ENCODE data around the gene GPR62. TPM values are rescaled to one million over a fixed set of nuclear protein-coding genes. Genes with fewer than 3 reads are reported as not detected.

The GPR62 gene
- total RNA-seq, 1 donor from 2014 or later, result not detected

GRCh38 chr3:51955893-51956770 is 951 bp downstream of the GPR62 start:
- peak; percentile 85 for ATAC-seq

GRCh38 chr3:51957520-51958205 is 2.5 kb downstream of the GPR62 start:
- ATAC-seq, result no peak

GRCh38 chr3:51958603-51959521 is 3.7 kb downstream of the GPR62 start:
- ATAC-seq, result no peak

GRCh38 chr3:51959651-51960050 is 4.5 kb downstream of the GPR62 start:
- no peak for ATAC-seq

GRCh38 chr3:51960386-51960785 is 5.2 kb downstream of the GPR62 start:
- no peak for ATAC-seq

GRCh38 chr3:51961011-51961410 is 5.8 kb downstream of the GPR62 start:
- ATAC-seq, result no peak

GRCh38 chr3:51961602-51962569 is 6.7 kb downstream of the GPR62 start:
- ATAC-seq, result no peak

- ATAC-seq, result no peak
Measured at GRCh38 chr3:51962854-51963530, 7.8 kb downstream of the GPR62 start.

- ATAC-seq, result no peak
Measured at GRCh38 chr3:51963951-51964451, 8.8 kb downstream of the GPR62 start.

GRCh38 chr3:51964521-51964920 is 9.3 kb downstream of the GPR62 start:
- no peak for ATAC-seq

GRCh38 chr3:51966016-51966415 is 10.8 kb downstream of the GPR62 start:
- no peak for ATAC-seq

GRCh38 chr3:51966486-51966885 is 11.3 kb downstream of the GPR62 start:
- no peak for ATAC-seq

GRCh38 chr3:51966922-51967383 is 11.8 kb downstream of the GPR62 start:
- ATAC-seq, result peak; percentile 45

- peak; percentile 41 for ATAC-seq
Measured at GRCh38 chr3:51967384-51968169, 12.4 kb downstream of the GPR62 start, which contains the start of gene PCBP4. Gene PCBP4, minus strand, starts transcription at chr3:51967454. Its CDS starts 6,214 bp downstream, at chr3:51961240.

GRCh38 chr3:51968170-51968775 is 13.1 kb downstream of the GPR62 start:
- ATAC-seq, result no peak

- no peak for ATAC-seq
Measured at GRCh38 chr3:51968883-51969678, 13.9 kb downstream of the GPR62 start.

- no peak for ATAC-seq
Measured at GRCh38 chr3:51969841-51970240, 14.7 kb downstream of the GPR62 start.

- ATAC-seq, result no peak
Measured at GRCh38 chr3:51970606-51971300, 15.6 kb downstream of the GPR62 start.

Data from esophagus mucosa (tissue), 1 donor.